ENCODE data around the gene MYRFL.

The MYRFL gene

DNA sequence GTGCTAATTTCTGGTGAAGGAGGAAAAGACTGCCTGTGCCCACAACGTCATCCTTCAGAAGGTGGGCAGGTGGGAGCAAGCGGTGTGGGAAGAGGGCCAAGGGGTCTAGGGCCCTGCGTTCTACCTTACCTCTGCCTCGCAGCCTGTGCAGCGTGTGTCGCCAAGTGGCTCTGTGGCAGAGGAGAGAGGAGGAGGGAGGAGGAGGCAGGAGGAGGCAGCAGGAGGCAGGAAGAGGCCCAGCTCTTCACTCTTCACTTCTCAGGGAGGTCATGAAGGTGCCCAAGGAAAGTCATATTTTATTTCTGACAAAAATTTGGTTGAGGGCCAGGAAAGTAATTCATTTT, 177.9 kb downstream of the MYRFL start:
- H3K9me3 ChIP-seq (ENCODE audit: insufficient read depth, low read depth, low read length): peaks cover 9% of the 10 kb centered on the region; the same call in 1 of the 2 replicates
- no peak overlapping the region for H3K4me3 ChIP-seq (ENCODE audit: low read length, poor library complexity, severe bottlenecking)
- H2AFZ ChIP-seq (ENCODE audit: low read length): peak overlapping the region; percentile 57
- peaks cover 19% of the 10 kb centered on the region for H3K4me1 ChIP-seq (ENCODE audit: insufficient read depth, low read length, poor library complexity, severe bottlenecking)
- H3K36me3 ChIP-seq (ENCODE audit: insufficient read depth, low read length): no peaks in the 10 kb centered on the region
- peak overlapping the region; percentile 21 for H3K9ac ChIP-seq (ENCODE audit: low read depth, low read length, poor library complexity, severe bottlenecking)
- no peaks in the 10 kb centered on the region for H3F3A ChIP-seq (ENCODE audit: low read depth)
- H3K9me2 ChIP-seq (replicated peaks; ENCODE audit: low read depth, low read length): no peaks in the 10 kb centered on the region
- H4K20me1 ChIP-seq (ENCODE audit: insufficient read depth, low read length, poor library complexity, severe bottlenecking): no peaks in the 10 kb centered on the region
- TF ChIP-seq EZH2phosphoT487 (IDR thresholded peaks at IDR 0.05; ENCODE audit: borderline replicate concordance): no peak
- TF ChIP-seq, protein P1, sequence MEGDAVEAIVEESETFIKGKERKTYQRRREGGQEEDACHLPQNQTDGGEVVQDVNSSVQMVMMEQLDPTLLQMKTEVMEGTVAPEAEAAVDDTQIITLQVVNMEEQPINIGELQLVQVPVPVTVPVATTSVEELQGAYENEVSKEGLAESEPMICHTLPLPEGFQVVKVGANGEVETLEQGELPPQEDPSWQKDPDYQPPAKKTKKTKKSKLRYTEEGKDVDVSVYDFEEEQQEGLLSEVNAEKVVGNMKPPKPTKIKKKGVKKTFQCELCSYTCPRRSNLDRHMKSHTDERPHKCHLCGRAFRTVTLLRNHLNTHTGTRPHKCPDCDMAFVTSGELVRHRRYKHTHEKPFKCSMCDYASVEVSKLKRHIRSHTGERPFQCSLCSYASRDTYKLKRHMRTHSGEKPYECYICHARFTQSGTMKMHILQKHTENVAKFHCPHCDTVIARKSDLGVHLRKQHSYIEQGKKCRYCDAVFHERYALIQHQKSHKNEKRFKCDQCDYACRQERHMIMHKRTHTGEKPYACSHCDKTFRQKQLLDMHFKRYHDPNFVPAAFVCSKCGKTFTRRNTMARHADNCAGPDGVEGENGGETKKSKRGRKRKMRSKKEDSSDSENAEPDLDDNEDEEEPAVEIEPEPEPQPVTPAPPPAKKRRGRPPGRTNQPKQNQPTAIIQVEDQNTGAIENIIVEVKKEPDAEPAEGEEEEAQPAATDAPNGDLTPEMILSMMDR (conservative IDR thresholded peaks at IDR 0.05; ENCODE audit: low read length): no peak
- H3K79me2 ChIP-seq (ENCODE audit: insufficient read depth, low read length): no peaks in the 10 kb centered on the region
- no peaks in the 10 kb centered on the region for H3K27me3 ChIP-seq (ENCODE audit: insufficient read depth, low read length, poor library complexity, severe bottlenecking)
- H3K4me2 ChIP-seq (ENCODE audit: low read depth, low read length, poor library complexity, severe bottlenecking): no peak overlapping the region

DNA sequence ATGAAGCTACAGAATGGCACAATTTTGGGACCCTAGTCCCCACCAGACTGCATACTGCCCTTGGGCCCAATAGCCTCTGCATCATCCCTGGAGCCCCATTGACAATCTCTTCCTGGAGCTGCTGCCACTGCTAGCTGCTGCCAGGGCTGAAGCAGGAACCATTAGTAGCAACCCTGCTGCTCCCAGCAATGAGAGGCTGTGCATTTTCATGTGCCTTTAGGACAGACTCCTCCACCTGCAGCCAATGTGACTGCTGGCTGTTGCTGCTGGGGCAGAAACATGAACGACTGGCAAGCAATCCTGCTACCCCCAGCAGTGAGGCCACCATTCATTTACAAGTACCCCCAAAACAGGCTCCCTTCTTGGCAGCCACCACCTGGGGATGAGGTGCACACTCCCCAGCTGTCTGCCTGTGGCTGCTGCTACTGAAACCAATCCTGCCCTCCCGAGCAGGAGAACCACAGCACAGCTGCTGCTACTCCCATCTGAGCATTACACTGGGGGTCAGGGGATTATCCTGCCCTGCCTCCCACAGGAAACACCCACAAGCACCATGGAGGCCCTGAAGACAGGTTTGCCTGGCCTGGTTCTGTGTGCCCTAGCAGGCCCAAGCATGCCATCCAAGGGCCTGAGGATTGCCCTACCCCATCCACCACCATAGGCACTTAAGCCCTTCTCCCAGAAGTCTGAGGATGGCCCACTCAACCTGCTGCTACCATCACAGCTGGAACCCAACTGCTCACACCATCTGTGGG, 181.0 kb downstream of the MYRFL start:
- no peaks in the 10 kb centered on the region for H3K27me3 ChIP-seq (ENCODE audit: insufficient read depth, low read length, poor library complexity, severe bottlenecking)
- H3K36me3 ChIP-seq (ENCODE audit: insufficient read depth, low read length): no peaks in the 10 kb centered on the region
- H4K20me1 ChIP-seq (ENCODE audit: insufficient read depth, low read length, poor library complexity, severe bottlenecking): no peaks in the 10 kb centered on the region
- no peaks in the 10 kb centered on the region for H3F3A ChIP-seq (ENCODE audit: low read depth)
- no peak overlapping the region for H3K4me2 ChIP-seq (ENCODE audit: low read depth, low read length, poor library complexity, severe bottlenecking)
- peaks cover 13% of the 10 kb centered on the region; the same call in 1 of the 2 replicates for H3K9me3 ChIP-seq (ENCODE audit: insufficient read depth, low read depth, low read length)
- TF ChIP-seq, protein P1 (conservative IDR thresholded peaks at IDR 0.05; ENCODE audit: low read length): no peak
- no peak for TF ChIP-seq EZH2phosphoT487 (IDR thresholded peaks at IDR 0.05; ENCODE audit: borderline replicate concordance)
- H3K9ac ChIP-seq (ENCODE audit: low read depth, low read length, poor library complexity, severe bottlenecking): no peak overlapping the region
- H3K79me2 ChIP-seq (ENCODE audit: insufficient read depth, low read length): no peaks in the 10 kb centered on the region
- no peak overlapping the region for H2AFZ ChIP-seq (ENCODE audit: low read length)
- H3K9me2 ChIP-seq (replicated peaks; ENCODE audit: low read depth, low read length): no peaks in the 10 kb centered on the region
- H3K4me3 ChIP-seq (ENCODE audit: low read length, poor library complexity, severe bottlenecking): no peak overlapping the region
- peaks cover 19% of the 10 kb centered on the region for H3K4me1 ChIP-seq (ENCODE audit: insufficient read depth, low read length, poor library complexity, severe bottlenecking)

DNA sequence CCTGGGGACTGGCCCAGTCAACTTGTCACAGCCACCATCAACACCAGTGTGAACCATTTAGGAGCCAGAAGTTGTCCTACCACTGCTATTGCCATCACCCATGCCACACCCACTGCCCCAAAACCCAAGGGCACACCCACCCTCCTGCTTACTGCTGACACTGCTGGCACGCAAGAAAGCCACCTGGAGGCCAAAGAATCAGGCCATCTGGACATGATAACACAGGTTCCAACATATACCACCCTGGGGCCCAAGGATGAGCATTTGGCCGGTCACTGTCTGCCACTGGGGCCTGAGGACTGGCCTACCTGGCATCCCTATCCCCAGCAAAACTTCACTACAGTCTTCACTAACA, 181.6 kb downstream of the MYRFL start:
- Histone ChIP-seq H2AFZ (ENCODE audit: low read length) (no peak overlapping the region), H3K27me3 (ENCODE audit: insufficient read depth, low read length, poor library complexity, severe bottlenecking) (no peaks in the 10 kb centered on the region), H3K9ac (ENCODE audit: low read depth, low read length, poor library complexity, severe bottlenecking) (no peak overlapping the region), H3K9me2 (replicated peaks; ENCODE audit: low read depth, low read length) (no peaks in the 10 kb centered on the region), H3K36me3 (ENCODE audit: insufficient read depth, low read length) (no peaks in the 10 kb centered on the region), H3K9me3 (ENCODE audit: insufficient read depth, low read depth, low read length) (peaks cover 13% of the 10 kb centered on the region; the same call in 1 of the 2 replicates), H3K4me3 (ENCODE audit: low read length, poor library complexity, severe bottlenecking) (no peak overlapping the region), H3K4me2 (ENCODE audit: low read depth, low read length, poor library complexity, severe bottlenecking) (no peak overlapping the region), H3K79me2 (ENCODE audit: insufficient read depth, low read length) (no peaks in the 10 kb centered on the region), H3K4me1 (ENCODE audit: insufficient read depth, low read length, poor library complexity, severe bottlenecking) (peaks cover 19% of the 10 kb centered on the region), H4K20me1 (ENCODE audit: insufficient read depth, low read length, poor library complexity, severe bottlenecking) (no peaks in the 10 kb centered on the region), H3F3A (ENCODE audit: low read depth) (no peaks in the 10 kb centered on the region)
- no peak for TF ChIP-seq EZH2phosphoT487 (IDR thresholded peaks at IDR 0.05; ENCODE audit: borderline replicate concordance)
- TF ChIP-seq, protein P1 (conservative IDR thresholded peaks at IDR 0.05; ENCODE audit: low read length): no peak
